HG03066 (cell line): ENCODE measurements around the gene TNFRSF12A.

ENCODE experiments used
- ATAC-seq: cut with Tn5 transposase; IDR thresholded peaks from one replicate; pipeline ENCODE4 v1.9.1; 2021; ENCODE audit warnings: low read depth; ENCODE audit not compliant: unreplicated experiment

The TNFRSF12A gene

GRCh38 chr16:2985893-2986355, 34.2 kb upstream of the TNFRSF12A start:
- ATAC-seq = no peak

GRCh38 chr16:2986623-2987188, 33.5 kb upstream of the TNFRSF12A start:
- ATAC-seq = no peak

GRCh38 chr16:2987286-2987685, 32.9 kb upstream of the TNFRSF12A start:
- no peak for ATAC-seq

- ATAC-seq = no peak
Measured at GRCh38 chr16:2987833-2988232, 32.3 kb upstream of the TNFRSF12A start.

- ATAC-seq = no peak
Measured at GRCh38 chr16:2988590-2989099, 31.5 kb upstream of the TNFRSF12A start.

- ATAC-seq = no peak
Measured at GRCh38 chr16:2990891-2991290, 29.3 kb upstream of the TNFRSF12A start.

GRCh38 chr16:2991566-2992261, 28.5 kb upstream of the TNFRSF12A start:
- no peak for ATAC-seq

- ATAC-seq = no peak
Measured at GRCh38 chr16:2992383-2993081, 27.6 kb upstream of the TNFRSF12A start.

- no peak for ATAC-seq
Measured at GRCh38 chr16:2996298-2996697, 23.9 kb upstream of the TNFRSF12A start.

- no peak for ATAC-seq
Measured at GRCh38 chr16:2999929-3000328, 20.2 kb upstream of the TNFRSF12A start.

- no peak for ATAC-seq
Measured at GRCh38 chr16:3000540-3000939, 19.6 kb upstream of the TNFRSF12A start.

- ATAC-seq = no peak
Measured at GRCh38 chr16:3001316-3001715, 18.9 kb upstream of the TNFRSF12A start.

- ATAC-seq = peak; percentile 99
Measured at GRCh38 chr16:3003582-3004270, 16.4 kb upstream of the TNFRSF12A start.

GRCh38 chr16:3004319-3004718, 15.8 kb upstream of the TNFRSF12A start:
- ATAC-seq = no peak

GRCh38 chr16:3004781-3005284, 15.3 kb upstream of the TNFRSF12A start:
- ATAC-seq = no peak

GRCh38 chr16:3007059-3007956, 12.9 kb upstream of the TNFRSF12A start:
- ATAC-seq = no peak

- no peak for ATAC-seq
Measured at GRCh38 chr16:3007957-3008689, 12.0 kb upstream of the TNFRSF12A start.

- ATAC-seq = no peak
Measured at GRCh38 chr16:3008690-3009037, 11.5 kb upstream of the TNFRSF12A start.
